HG03439 (cell line): ENCODE results near the gene SYK.

Source experiments
- ATAC-seq: cut with Tn5 transposase; IDR thresholded peaks from one replicate; pipeline ENCODE4 v1.9.1; 2021; ENCODE audit warnings: mild to moderate bottlenecking, moderate library complexity; ENCODE audit not compliant: unreplicated experiment

The SYK gene

GRCh38 chr9:90821697-90822096 is 20.1 kb downstream of the SYK start:
- no peak for ATAC-seq

- no peak for ATAC-seq
Observed at GRCh38 chr9:90822866-90823265, 21.2 kb downstream of the SYK start.

GRCh38 chr9:90825586-90825985 is 24.0 kb downstream of the SYK start:
- ATAC-seq, result no peak

- no peak for ATAC-seq
Observed at GRCh38 chr9:90826326-90827020, 24.9 kb downstream of the SYK start.

- ATAC-seq, result peak; percentile 38
Observed at GRCh38 chr9:90827181-90827871, 25.7 kb downstream of the SYK start.

- no peak for ATAC-seq
Observed at GRCh38 chr9:90830051-90830450, 28.4 kb downstream of the SYK start.

GRCh38 chr9:90830977-90831376 is 29.4 kb downstream of the SYK start:
- no peak for ATAC-seq

- ATAC-seq, result no peak
Observed at GRCh38 chr9:90832261-90832660, 30.6 kb downstream of the SYK start.

GRCh38 chr9:90834828-90835595 is 33.4 kb downstream of the SYK start:
- ATAC-seq, result no peak

- no peak for ATAC-seq
Observed at GRCh38 chr9:90836411-90837080, 34.9 kb downstream of the SYK start.

GRCh38 chr9:90838098-90838497 is 36.5 kb downstream of the SYK start:
- no peak for ATAC-seq

- no peak for ATAC-seq
Observed at GRCh38 chr9:90838581-90839154, 37.0 kb downstream of the SYK start.

- ATAC-seq, result no peak
Observed at GRCh38 chr9:90839183-90839728, 37.6 kb downstream of the SYK start.

- no peak for ATAC-seq
Observed at GRCh38 chr9:90840696-90841095, 39.1 kb downstream of the SYK start.

- no peak for ATAC-seq
Observed at GRCh38 chr9:90841213-90841612, 39.6 kb downstream of the SYK start.

GRCh38 chr9:90841615-90842014 is 40.0 kb downstream of the SYK start:
- ATAC-seq, result no peak

GRCh38 chr9:90842176-90842777 is 40.7 kb downstream of the SYK start:
- no peak for ATAC-seq

- ATAC-seq, result no peak
Observed at GRCh38 chr9:90842996-90843395, 41.4 kb downstream of the SYK start.

GRCh38 chr9:90843525-90843924 is 41.9 kb downstream of the SYK start:
- no peak for ATAC-seq

- no peak for ATAC-seq
Observed at GRCh38 chr9:90844326-90844725, 42.7 kb downstream of the SYK start.
